Natural killer cell treated with Interleukin-12 subunit alpha and Interleukin-12 subunit beta and Interleukin-15 and Interleukin-18, amount 100 ng/mL, for 72 hours (primary cell): Measurements from ENCODE around the gene MTG1. TPM values are rescaled to one million over a fixed set of nuclear protein-coding genes. Genes with fewer than 3 reads are reported as not detected.

ENCODE experiments used
- ATAC-seq, 2 donors: fragments of 150-1000 bp; cut with Tn5 transposase in 1 of 2; sonication (Bioruptor Pico), chemical (Tn5 transposase) in 1 of 2; 2 replicates each; pipeline ENCODE4 v1.10.0; 2021
- DNase-seq: peaks from one replicate; pipeline ENCODE4 v3.0.0; 2022; ENCODE audit warnings: low spot score
- H3K27ac Mint-ChIP-seq, 2 donors: 1 replicate in 1 of 2; 2 replicates in 1 of 2; pipeline ENCODE4 v1.8.0; 2022; ENCODE audit warnings: mixed read lengths in 2 of 2, mild to moderate bottlenecking in 1 of 2, moderate library complexity in 1 of 2
- H3K27me3 Mint-ChIP-seq, 2 donors: 1 replicate in 1 of 2; 2 replicates in 1 of 2; pipeline ENCODE4 v1.8.0; 2022; ENCODE audit warnings: mixed read lengths in 2 of 2
- H3K36me3 Mint-ChIP-seq: one replicate; pipeline ENCODE4 v1.8.0; 2022; ENCODE audit warnings: mixed read lengths
- H3K4me1 Mint-ChIP-seq, 2 donors: 1 replicate in 1 of 2; 2 replicates in 1 of 2; pipeline ENCODE4 v1.8.0; 2022; ENCODE audit warnings: low read depth in 2 of 2, mixed read lengths in 2 of 2, mild to moderate bottlenecking in 1 of 2
- H3K4me3 Mint-ChIP-seq: one replicate; pipeline ENCODE4 v1.8.0; 2022; ENCODE audit warnings: mixed read lengths
- H3K9me3 Mint-ChIP-seq: 2 replicates; pipeline ENCODE4 v1.8.0; 2022; ENCODE audit warnings: mixed read lengths
- total RNA-seq, 2 donors: library from RNA; stranded (reverse); gene quantifications; one replicate each; pipeline ENCODE4 v1.2.3, GENCODE V29; 2022

MTG1 gene
- total RNA-seq, 2 donors from 2014 or later, result 44.2 to 105 TPM

DNA sequence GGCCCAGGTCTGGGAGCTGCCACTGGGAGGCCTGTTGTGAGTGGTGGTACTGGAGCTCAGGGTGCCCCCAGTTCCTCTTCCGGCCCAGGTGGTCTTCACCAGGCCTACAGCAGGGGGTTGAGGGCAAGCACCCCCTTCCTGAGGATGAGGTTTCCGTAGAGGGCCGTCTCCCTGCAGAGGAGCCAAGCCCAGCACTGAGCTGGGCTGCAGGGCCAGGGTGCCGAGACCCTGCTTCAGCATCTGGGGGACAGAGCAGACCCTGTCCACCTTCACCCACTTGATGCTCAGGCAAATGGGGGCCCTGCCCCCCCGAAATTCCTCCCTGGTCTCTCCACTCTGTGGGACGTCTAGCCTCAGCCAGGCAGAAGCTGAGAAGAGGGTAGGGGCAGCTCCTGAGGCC is 38.7 kb upstream of the MTG1 start:
- DNase-seq (no peak), ATAC-seq (no peak)
- Mint-ChIP-seq H3K4me1 (no peaks in the 10 kb centered on the region), H3K9me3 (no peaks in the 10 kb centered on the region), H3K27me3 (no peaks in the 10 kb centered on the region), H3K27ac (no peak overlapping the region), H3K4me3 (no peak overlapping the region), H3K36me3 (no peaks in the 10 kb centered on the region)

DNA sequence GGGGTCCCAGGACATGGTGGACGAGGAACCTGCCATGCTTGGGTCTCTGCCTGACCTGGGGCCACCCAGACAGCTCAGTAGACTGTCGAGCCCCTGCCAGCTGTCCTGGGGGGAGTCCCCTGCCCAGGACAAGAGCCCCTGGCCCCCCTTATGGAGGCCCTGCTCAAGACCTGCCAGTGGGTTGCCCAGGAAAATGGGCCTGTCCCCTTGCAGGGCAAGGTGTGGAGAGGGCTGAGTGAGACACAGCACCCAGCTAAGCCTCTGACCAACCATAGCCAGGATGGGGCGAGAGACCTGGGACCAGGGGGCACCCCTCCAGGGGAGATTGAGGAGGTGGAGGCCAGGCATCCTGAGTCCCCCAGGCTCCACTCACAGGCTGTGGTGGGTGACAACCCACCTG is 38.0 kb upstream of the MTG1 start:
- Mint-ChIP-seq H3K27ac (no peak overlapping the region), H3K27me3 (no peaks in the 10 kb centered on the region), H3K4me3 (no peak overlapping the region), H3K36me3 (no peaks in the 10 kb centered on the region), H3K9me3 (no peaks in the 10 kb centered on the region), H3K4me1 (no peaks in the 10 kb centered on the region)
- ATAC-seq, result no peak
- DNase-seq, result no peak

DNA sequence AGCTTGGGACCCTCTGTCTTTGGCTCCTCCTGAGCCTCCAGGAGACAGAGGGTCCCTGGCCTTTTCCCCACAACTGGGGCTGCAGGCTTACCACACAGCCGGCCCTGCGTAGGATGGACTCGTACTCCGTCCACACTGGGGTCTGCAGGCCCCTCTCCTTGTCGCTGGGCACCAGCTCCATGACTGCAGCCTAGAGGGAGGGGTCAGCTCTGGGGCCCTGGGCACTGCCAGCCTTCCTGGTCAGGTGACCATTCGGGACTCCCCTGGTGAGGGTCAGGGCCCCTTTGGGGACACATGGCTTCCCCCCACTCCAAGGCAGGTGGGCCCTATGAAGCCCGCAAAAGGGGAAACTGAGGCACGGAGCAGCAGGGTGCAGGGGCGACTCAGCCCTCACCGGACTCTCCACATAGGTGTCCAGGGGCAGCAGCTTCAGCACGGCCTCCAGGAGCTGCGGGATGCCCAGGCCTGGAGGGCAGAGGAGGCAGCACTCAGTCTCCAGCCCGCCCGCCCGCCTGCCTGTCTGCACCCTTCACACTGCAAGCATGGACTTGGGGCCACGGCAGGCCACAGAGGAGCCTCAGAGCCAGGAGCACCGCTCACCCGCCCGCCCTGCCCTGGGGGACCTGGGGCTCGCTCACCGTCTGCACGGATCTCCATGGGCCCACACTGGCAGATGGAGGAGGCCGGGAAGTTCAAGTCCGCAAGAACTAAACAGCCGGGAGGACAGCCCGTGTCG is 37.2 kb upstream of the MTG1 start:
- no peaks in the 10 kb centered on the region for H3K36me3 Mint-ChIP-seq
- no peak overlapping the region for H3K27ac Mint-ChIP-seq
- H3K4me1 Mint-ChIP-seq, result no peaks in the 10 kb centered on the region
- H3K9me3 Mint-ChIP-seq, result no peaks in the 10 kb centered on the region
- H3K27me3 Mint-ChIP-seq, result no peaks in the 10 kb centered on the region
- H3K4me3 Mint-ChIP-seq, result peak overlapping the region; percentile 51
- ATAC-seq (no peak), DNase-seq (no peak)

DNA sequence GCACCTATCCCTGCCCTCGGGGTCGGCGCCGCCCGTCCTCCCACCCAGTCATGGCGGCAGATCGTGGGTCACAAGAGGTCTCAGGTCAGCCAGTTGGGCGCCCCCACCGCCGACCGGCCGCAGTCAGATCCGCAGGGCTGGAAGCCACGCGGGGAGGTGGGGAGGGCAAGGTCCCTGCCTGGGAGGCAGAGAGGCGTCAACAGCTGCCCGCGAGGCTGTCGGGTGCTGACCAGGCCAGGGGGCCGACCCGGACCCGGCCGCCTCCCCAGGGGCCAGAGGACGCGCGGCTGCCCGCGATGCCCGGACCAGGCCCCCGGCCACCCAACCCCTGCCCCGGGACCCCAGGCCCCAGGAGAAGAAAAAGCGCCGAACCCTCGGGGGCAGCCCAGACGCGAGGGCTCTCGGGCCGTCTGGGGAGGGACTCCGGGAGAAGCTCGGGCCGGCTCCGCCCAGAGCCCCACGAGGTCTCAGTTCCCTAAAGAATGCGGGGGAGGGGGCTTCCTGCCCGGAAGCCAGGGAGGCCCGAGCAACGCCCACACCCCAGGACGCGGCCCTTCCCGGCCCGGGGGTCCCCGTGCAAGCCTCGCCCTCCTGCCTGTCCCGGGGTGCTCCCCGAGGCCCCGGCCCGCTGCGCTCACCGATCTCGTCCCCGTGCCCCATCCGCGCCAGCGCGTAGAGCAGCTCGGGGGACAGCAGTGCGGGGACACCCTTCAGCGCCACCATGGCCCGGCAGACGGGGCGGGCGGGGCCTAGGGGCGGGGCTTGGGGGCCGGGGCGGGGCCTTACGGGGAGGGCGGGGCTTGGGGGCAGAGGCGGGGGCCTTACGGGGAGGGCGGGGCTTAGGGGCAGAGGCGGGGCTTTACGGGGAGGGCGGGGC is 36.4 kb upstream of the MTG1 start, which contains the start of gene FUOM:
TSS of gene FUOM (minus strand) at position 735 of the 877 bp plus-strand sequence. CDS start at position 723, 12 bp downstream.
- Mint-ChIP-seq H3K36me3 (no peaks in the 10 kb centered on the region), H3K4me1 (no peaks in the 10 kb centered on the region), H3K27me3 (no peaks in the 10 kb centered on the region), H3K4me3 (peak within 1 kb of the TSS; percentile 51), H3K27ac (no peak within 1 kb of the TSS), H3K9me3 (no peaks in the 10 kb centered on the region)
- ATAC-seq, result peak; percentile 87 to 94
- DNase-seq, result peak; percentile 76

DNA sequence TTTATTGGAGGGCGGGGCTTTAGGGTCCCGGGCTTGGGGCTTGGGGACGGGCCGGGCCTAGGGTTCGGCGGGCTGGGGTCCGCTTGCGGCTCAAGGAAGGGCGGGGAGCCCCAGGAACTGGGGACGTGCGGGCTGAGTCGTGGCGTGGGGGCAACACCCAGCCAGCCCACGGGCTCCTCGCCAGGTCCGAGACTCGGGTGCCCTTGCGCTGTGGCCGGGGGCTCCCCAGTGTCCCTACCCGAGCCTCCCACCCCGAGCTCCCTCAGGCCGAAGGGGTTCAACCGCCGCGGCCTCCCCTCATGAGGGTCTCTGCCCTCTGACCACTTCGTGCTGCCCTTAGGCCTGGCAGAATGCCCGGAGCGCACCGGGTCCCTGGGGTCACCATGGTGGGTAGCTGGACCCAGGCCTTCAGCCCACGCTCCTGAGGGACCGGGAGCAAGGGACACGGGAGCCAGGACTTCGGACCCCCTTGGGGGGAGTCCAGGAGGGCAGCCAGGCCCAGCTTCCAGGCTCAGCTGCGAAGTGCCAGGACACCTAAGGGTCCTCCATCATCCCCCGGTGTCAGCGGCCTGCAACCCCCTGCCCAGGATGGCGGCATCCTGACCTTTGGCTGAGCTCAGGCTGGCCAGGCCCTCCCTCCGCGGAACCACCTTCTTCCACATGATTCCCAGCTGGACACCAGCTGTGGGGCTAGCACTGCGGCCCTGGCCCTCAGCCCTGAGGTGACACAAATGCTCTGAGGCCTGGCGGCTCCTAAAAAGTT is 35.6 kb upstream of the MTG1 start:
- H3K9me3 Mint-ChIP-seq, result no peaks in the 10 kb centered on the region
- no peaks in the 10 kb centered on the region for H3K27me3 Mint-ChIP-seq
- no peaks in the 10 kb centered on the region for H3K4me1 Mint-ChIP-seq
- DNase-seq (no peak), ATAC-seq (no peak)
- no peaks in the 10 kb centered on the region for H3K36me3 Mint-ChIP-seq
- no peak overlapping the region for H3K4me3 Mint-ChIP-seq
- no peak overlapping the region for H3K27ac Mint-ChIP-seq

DNA sequence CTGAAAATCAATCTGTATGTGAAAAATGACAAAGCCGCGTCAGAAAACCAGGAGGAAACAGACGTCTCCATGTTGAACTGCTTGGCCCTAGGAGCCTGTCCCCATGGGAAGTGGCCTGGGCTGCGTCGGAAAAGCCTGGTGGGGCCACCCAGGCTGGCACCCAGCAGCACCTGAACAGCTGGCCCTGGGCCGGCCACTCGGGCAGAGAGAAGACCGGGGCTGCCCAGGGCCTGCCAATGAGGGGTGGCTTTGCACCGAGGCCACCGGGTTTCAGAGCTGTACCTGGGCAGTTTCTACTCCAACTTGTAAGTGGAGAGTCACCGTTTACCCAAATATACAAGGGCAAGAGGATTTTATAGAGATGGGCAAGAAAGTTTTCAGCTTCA is 35.0 kb upstream of the MTG1 start:
- ATAC-seq (no peak), DNase-seq (no peak)
- Mint-ChIP-seq H3K4me1 (no peaks in the 10 kb centered on the region), H3K9me3 (no peaks in the 10 kb centered on the region), H3K27me3 (no peaks in the 10 kb centered on the region), H3K36me3 (no peaks in the 10 kb centered on the region), H3K27ac (no peak overlapping the region), H3K4me3 (no peak overlapping the region)

DNA sequence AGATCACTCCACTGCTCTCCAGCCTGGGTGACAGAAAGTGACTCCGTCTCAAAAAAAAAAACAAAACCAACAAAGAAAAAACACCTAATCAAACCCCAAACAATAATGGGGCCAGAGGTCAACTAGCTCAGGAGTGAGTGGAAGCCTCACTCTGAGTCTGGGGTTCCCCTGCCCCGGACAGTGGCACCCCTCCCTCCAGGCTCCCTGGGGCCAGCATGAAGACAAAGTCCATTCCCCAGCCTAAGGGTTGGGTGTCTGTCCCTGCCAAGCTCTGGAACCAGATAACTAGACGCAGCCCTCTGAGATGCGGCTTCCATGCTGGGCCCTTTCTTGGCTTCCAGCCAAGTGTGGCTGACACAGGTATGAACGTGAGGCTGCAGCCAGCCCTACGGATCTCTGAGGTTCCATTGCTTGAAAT is 34.4 kb upstream of the MTG1 start:
- H3K36me3 Mint-ChIP-seq, result no peaks in the 10 kb centered on the region
- H3K4me3 Mint-ChIP-seq, result no peak overlapping the region
- H3K27ac Mint-ChIP-seq, result no peak overlapping the region
- no peaks in the 10 kb centered on the region for H3K9me3 Mint-ChIP-seq
- ATAC-seq, result no peak
- H3K4me1 Mint-ChIP-seq, result no peaks in the 10 kb centered on the region
- no peak for DNase-seq
- H3K27me3 Mint-ChIP-seq, result no peaks in the 10 kb centered on the region

DNA sequence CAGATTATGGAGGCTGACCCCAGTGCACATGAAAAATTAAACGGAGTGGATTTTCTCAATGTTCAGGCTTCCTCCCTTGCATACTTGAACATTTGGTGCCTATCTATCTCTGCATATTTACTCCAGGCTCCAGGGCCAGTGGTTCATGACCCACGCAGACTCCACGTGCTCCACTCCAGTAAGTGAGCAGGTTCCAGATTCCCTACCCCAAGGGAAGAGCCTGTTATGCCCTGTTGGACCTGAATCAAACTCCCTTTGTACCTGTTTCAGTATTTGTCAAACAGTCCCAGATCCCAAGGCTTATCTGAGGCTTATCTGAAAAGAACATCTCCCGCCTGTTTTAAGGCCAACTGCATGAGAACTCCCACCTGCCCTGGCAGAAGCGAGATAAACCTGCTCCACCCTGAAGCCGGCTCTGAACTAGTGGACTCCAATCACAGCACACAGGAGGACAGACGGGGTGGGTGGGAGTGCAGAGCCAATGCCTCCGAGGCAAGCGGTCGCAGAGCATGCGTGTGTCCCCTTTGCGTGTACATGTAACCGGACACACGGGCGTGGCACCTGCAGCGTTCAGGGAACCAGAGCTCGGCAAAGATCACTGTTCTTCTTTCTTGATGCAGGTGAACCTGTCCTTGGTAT is 33.9 kb upstream of the MTG1 start:
- no peak overlapping the region for H3K4me3 Mint-ChIP-seq
- no peak for ATAC-seq

DNA sequence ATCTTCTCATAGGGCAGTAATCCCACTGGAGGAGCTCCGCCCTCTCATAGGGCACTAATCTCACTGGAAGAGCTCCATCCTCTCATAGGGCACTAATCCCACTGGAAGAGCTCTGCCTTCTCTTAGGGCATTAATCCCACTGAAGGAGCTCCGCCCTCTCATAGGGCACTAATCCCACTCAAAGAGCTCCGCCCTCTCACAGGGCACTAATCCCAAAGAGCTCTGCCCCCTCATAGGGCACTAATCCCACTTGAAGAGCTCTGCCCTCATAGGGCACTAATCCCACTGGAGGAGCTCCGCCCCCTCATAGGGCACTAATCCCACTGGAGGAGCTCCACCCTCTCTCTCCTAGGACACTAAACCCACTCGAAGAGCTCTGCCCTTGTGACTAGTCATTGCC is 32.7 kb upstream of the MTG1 start:
- H3K36me3 Mint-ChIP-seq, result no peaks in the 10 kb centered on the region
- DNase-seq, result no peak
- H3K4me3 Mint-ChIP-seq, result no peak overlapping the region
- no peak for ATAC-seq
- no peaks in the 10 kb centered on the region for H3K9me3 Mint-ChIP-seq
- H3K27ac Mint-ChIP-seq, result peak overlapping the region in 1 of 2 donors; percentile 60
- no peaks in the 10 kb centered on the region for H3K4me1 Mint-ChIP-seq
- no peaks in the 10 kb centered on the region for H3K27me3 Mint-ChIP-seq

More for the DNA sequence above, 33.9 kb upstream of the MTG1 start:
- H3K9me3 Mint-ChIP-seq, result no peaks in the 10 kb centered on the region
- no peak for DNase-seq
- no peaks in the 10 kb centered on the region for H3K36me3 Mint-ChIP-seq
- no peaks in the 10 kb centered on the region for H3K4me1 Mint-ChIP-seq
- no peaks in the 10 kb centered on the region for H3K27me3 Mint-ChIP-seq
- H3K27ac Mint-ChIP-seq, result no peak overlapping the region

DNA sequence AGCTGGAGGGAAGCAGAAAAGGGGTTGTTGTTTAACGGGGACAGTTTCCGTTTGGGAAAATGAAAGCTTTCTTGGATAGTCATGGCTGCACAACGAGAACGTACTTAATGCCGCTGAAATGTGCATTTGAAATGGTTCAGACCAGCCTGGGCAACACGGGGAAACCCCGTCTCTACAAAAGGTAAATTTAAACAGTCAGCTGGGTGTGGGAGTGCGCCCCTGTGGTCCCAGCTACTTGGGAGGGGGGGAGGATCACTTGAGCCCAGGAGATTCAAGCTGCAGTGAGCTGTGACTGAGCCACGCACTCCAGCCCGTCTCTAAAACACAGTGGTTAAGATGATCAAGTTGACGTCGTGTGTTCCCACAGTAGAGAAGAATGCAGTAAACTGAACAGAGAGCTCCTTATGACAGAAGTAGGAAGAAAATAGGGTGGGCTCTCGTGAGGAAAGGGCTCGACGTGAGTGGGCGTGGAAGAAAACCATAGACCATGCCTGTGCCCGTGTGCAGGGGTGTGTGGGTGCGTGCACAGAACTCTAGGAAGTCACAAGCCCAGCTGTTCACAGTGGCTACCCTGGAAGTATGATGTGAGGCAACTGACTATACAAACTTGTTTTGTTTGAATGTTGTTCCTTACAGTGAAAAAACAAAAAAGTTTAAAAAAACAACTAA is 32.0 kb upstream of the MTG1 start:
- Mint-ChIP-seq H3K4me3 (no peak overlapping the region), H3K4me1 (no peaks in the 10 kb centered on the region), H3K27ac (peak overlapping the region in 1 of 2 donors; percentile 60), H3K9me3 (no peaks in the 10 kb centered on the region), H3K36me3 (no peaks in the 10 kb centered on the region), H3K27me3 (no peaks in the 10 kb centered on the region)
- DNase-seq, result no peak
- no peak for ATAC-seq

DNA sequence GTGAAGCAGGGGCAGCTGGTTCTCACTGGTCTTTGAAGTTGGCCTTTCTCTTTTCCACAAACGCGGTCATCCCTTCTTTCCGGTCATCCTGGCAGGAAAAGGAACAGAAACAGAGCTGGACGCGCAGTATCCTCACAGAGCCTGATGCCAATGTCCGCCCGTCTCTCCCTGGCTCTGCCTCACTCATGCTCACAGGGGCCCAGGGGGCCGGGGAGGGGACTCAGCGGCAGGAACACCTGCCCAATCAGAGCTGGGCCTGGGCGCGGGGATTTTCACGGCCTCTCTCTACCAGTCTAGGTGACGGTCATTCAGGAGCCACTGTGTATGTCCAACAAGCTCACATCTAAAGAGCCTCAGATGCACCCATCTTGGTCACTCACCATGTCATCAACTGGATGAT is 31.1 kb upstream of the MTG1 start:
- H3K27me3 Mint-ChIP-seq, result no peaks in the 10 kb centered on the region
- no peak overlapping the region for H3K4me3 Mint-ChIP-seq
- H3K36me3 Mint-ChIP-seq, result no peaks in the 10 kb centered on the region

DNA sequence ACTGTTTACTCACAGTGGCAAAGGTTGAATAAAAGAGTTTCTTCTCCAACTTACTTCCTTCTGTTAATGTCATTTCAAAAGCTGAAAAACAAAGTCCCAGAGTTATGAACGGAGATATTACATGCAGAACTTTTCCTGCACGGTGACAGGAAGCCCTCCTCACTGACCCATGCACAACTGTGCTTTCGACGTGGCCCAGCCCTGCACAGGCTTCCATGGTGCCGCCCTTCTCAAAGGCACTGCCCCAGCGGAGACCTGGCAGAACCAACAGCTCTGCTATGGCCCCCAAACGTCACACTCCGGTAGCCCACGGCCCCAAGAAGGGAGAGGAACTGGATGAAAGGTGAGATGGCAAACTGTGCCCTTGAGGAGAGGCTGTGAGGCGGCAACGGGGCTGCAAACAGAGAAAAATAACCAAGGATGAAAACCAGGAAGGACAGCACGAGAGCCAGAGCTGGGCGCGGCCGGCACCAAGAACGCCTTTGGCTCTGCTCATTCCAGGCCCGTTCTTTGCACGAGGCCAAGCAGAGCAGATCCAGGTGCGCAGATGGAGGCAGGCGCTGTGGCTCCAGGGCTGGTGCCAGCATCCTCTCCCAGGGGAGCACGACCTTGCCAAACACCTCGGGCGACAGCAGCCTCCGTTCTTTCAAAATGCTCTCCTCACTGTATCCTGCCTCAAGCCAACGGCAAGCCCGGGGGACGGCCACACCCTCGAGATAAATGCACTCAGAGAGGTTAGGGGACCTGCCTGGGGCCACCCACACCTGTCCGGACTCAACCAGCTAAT is 29.1 kb upstream of the MTG1 start:
- Mint-ChIP-seq H3K4me3 (no peak overlapping the region), H3K36me3 (no peaks in the 10 kb centered on the region), H3K27ac (no peak overlapping the region), H3K27me3 (no peaks in the 10 kb centered on the region), H3K9me3 (no peaks in the 10 kb centered on the region), H3K4me1 (no peaks in the 10 kb centered on the region)
- DNase-seq (no peak), ATAC-seq (no peak)

More for the DNA sequence above, 31.1 kb upstream of the MTG1 start:
- no peak overlapping the region for H3K27ac Mint-ChIP-seq
- DNase-seq (no peak), ATAC-seq (no peak)
- no peaks in the 10 kb centered on the region for H3K9me3 Mint-ChIP-seq
- no peaks in the 10 kb centered on the region for H3K4me1 Mint-ChIP-seq
